ENCODE data around the gene FOXO4.

Gene FOXO4

GRCh38 chrX:71099736-71100135, 4.1 kb downstream of the FOXO4 start:
- no peak for DNase-seq

DNA sequence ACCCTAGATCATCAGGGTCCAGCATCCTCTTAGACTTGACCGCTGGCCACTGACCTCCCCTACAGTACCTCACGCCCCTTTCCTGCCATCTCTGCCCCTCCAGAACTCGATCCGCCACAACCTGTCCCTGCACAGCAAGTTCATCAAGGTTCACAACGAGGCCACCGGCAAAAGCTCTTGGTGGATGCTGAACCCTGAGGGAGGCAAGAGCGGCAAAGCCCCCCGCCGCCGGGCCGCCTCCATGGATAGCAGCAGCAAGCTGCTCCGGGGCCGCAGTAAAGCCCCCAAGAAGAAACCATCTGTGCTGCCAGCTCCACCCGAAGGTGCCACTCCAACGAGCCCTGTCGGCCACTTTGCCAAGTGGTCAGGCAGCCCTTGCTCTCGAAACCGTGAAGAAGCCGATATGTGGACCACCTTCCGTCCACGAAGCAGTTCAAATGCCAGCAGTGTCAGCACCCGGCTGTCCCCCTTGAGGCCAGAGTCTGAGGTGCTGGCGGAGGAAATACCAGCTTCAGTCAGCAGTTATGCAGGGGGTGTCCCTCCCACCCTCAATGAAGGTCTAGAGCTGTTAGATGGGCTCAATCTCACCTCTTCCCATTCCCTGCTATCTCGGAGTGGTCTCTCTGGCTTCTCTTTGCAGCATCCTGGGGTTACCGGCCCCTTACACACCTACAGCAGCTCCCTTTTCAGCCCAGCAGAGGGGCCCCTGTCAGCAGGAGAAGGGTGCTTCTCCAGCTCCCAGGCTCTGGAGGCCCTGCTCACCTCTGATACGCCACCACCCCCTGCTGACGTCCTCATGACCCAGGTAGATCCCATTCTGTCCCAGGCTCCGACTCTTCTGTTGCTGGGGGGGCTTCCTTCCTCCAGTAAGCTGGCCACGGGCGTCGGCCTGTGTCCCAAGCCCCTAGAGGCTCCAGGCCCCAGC, 5.2 kb downstream of the FOXO4 start:
- DNase-seq: peak; percentile 51

DNA sequence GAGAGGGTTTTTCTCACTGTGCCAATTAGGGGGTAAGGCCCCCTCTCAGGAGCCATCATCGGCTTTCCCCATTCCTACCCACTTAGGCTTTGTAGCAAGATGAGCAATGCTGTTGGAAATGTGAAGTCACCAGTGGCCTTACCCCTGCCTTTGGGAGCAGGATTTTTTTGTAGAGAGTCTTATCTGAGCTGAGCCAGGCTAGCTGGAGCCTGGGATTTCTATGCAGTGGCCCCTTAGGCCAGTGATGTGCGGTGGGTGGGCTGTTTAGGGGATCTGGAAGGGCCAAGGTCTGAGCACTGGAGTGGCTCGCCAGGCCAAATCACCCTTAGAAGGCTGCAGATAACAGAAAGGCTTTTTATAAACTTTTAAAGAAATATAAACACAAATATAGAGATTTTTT, 6.6 kb downstream of the FOXO4 start:
- no peak for DNase-seq

DNA sequence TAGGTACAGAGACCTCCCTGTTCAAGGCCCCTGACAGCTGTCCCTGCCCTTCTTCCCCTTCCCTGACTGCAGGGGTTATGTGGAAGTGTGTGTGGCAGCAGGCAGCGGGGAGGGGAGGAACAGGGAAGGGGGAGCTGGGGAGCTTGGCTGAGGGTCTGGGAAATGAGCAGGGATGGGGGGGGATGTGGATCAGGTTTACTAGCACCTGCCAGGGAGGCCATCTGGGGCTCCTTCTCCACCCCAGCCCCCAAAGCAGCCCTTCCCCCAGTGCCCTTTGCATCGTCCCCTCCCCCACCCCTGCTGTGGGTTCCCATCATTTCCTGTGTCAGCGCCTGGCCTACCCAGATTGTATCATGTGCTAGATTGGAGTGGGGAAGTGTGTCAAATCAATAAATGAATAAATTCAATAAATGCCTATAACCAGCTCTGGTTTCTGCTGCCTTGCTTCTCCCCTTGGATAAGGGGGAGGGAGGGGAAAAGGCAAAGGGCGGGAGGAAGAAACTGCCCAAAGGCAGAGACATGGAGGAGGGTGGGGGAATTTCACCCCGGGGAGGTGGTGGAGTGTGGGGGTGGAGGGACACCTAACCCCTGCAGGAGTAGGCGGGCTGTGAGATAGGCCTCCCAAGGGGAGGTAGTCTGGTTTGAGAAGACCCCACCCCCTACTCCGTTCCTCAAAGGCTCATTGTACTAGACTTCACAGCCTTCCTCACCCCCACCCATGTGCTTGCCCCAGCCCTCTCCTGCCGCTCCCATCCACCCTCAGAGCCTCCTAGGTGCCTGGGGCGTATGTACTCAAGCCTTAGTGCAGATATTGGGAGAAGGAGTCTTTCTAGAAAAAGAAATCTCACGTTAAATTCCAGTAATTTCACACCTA, 7.7 kb downstream of the FOXO4 start:
- DNase-seq: peak; percentile 87

DNA sequence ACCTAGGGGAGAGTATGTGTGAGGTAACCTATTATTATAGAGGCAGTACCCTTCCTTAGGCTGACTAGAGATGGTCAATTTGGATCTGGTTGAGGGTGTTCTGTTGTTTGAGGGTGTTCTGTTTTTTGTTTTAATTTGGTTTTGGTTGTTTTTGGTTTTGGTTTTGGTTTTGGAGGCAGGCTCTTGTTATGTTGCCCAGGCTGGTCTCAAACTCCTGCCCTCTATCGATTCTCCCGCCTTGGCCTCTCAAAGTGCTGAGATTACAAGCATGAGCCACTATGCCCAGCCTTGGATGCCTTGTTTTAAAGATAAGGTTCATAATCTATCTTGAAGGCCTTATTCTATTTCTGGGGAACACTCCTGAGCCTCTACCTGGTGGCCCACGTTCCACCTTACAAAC, 10.0 kb downstream of the FOXO4 start:
- no peak for DNase-seq

- no peak for DNase-seq
Measured at GRCh38 chrX:71106427-71106826, 10.8 kb downstream of the FOXO4 start, which contains the start of gene CXorf65. Gene CXorf65 (minus strand): TSS chrX:71106740. CDS start chrX:71106556, 184 bp downstream.

DNA sequence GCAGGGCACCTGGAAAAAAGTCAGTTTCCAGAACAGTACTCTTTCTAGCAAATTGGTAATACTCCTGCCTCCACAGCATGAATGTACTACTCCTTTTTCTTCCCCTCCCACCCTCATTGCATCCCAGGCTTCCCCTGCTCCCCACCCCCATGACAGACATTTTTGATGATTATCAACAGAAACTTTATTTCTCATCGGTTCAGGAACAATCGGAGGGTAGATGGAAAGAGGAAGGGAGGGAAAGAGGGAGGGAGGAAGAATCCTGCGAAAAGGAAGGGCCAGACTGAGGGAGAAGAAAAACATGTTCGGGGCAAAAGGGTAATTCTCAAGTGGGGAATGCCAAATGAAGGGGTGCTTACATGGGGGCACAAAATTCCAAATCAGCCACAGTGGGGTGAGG, 11.6 kb downstream of the FOXO4 start:
- DNase-seq: no peak

- peak; percentile 60 for DNase-seq
Measured at GRCh38 chrX:71107762-71108360, 12.2 kb downstream of the FOXO4 start.

GRCh38 chrX:71109051-71109450, 13.4 kb downstream of the FOXO4 start:
- no peak for DNase-seq

GRCh38 chrX:71111141-71111843, 15.6 kb downstream of the FOXO4 start, which contains the start of gene IL2RG:
Gene IL2RG (minus strand): TSS chrX:71111577. CDS start chrX:71111539, 38 bp downstream.
- DNase-seq: no peak

- no peak for DNase-seq
Measured at GRCh38 chrX:71111921-71112431, 16.3 kb downstream of the FOXO4 start.

DNA sequence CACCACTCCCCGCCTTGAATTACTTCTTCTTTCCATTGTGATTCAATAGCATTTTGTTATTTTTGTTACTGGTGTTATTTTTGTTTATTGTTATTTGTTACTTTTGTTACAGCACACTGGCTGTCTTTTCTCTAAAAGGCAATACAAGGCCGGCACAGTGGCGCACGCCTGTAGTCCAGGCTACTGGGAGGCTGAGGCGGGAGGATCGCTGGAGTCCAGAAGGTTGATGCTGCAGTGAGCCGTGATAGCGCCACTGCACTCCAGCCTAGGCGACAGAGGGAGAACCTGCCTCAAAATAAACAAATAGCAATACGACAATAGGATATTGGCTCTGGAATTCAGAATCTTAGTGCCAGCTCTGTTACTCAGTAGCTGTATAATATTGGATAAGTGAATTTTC, 21.7 kb downstream of the FOXO4 start:
- no peak for DNase-seq

DNA sequence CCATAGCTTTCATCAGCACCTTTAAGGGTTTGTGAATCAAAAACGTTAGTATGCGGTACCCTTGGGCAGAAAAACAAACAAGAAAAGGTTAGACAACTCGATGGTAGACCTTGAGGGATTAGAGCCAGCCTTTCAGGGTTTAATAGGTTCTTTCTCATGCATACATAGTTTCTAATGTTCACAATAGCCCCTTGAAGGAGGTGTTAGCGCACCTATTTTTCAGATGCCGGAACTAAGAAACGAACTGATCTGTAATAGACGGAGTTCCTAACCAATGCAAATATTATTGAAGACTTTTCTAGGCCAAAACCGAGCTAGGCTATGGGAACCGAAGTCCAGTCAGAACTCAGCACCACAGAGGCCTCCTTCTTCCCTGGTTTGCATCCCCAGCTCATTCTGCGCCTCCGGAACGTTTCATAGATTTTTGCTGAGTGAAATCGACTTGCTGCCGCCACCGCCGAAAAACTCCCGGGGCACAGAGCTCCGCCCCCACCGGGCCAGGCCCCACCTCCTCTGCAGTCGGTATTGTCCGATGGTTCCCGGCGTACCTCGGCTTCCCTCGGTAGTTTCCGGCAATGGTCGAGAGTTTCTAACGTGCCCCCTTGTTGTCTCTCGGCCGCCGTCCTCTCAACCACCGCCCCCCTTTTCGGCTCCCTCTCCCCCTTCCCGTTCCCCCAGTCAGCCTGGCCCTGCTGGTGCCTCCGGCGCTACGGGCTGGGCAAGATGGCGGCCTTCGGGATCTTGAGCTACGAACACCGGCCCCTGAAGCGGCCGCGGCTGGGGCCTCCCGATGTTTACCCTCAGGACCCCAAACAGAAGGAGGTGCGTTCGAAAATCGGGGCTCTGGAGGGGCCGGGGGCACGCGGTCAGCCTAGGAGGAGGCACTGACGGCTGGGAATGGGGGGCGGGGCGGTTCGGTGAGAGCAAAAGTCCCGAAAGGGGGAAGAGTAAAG, 22.7 kb downstream of the FOXO4 start, which contains the start of gene MED12:
Gene MED12 (plus strand): TSS at position 565 of the 953 bp plus-strand sequence. CDS start 159 bp downstream, at position 724.
- peak; percentile 87 for DNase-seq

DNA sequence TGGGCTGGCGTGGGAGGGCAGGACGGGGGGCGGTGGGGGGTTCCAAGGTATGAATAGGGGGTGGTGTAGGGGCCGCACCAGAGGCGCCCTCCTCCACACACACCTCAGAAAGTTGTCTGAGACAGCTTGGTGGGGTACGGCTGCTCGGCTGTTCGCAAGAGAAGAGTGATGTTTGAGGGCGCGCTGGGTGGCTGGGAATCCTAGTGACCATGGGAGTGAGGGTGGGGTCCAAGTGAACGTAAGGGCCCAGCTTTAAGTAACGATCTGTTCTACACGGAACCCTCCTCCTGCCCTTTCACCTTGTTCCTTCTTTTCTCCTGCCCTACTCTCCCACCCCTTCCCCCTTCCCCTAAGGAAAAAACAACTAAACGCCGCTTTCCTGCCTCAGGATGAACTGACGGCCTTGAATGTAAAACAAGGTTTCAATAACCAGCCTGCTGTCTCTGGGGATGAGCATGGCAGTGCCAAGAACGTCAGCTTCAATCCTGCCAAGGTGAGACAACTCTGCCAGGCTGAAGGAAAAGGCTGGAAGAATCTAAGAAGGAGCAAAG, 23.4 kb downstream of the FOXO4 start:
- DNase-seq: no peak

DNA sequence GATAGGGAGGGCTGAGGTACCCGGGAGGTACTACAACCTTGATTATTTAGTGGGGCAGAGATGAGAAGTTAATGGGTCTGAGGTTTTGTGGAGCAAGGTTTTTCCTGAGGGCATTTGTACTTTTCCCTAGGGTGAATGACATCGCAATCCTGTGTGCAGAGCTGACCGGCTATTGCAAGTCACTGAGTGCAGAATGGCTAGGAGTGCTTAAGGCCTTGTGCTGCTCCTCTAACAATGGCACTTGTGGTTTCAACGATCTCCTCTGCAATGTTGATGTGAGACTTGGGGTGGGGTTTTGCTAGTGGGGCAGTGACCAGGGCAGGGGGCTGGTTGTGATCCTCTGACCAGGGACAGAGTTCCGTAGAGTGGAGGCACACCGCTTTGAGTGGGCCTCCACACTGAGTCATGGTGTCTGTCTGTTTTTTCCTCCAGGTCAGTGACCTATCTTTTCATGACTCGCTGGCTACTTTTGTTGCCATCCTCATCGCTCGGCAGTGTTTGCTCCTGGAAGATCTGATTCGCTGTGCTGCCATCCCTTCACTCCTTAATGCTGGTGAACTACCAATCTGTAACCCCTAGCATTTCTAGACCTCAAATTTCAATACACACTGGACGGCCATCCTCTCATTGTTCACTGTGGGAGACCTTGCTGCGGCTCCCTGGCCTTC, 32.6 kb downstream of the FOXO4 start:
- peak; percentile 63 for DNase-seq

GRCh38 chrX:71128915-71129765, 33.5 kb downstream of the FOXO4 start:
- peak; percentile 80 for DNase-seq

- DNase-seq: no peak
Measured at GRCh38 chrX:71131510-71131909, 35.9 kb downstream of the FOXO4 start.

DNA sequence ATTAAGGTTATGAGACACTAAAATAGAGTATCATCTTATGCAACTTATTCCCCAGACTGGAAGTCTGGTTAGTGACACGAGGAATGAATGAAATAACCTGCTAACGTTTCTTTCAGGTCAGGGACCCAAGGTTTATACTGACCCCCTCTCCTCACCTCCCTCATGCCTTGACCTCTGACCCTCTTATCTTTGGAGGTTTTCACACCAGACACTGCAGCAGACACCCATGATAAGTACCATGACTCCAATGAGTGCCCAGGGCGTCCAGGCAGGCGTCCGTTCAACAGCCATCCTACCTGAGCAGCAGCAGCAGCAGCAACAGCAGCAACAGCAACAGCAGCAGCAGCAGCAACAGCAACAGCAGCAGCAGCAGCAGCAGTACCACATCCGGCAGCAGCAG, 44.8 kb downstream of the FOXO4 start:
- DNase-seq: no peak

DNA sequence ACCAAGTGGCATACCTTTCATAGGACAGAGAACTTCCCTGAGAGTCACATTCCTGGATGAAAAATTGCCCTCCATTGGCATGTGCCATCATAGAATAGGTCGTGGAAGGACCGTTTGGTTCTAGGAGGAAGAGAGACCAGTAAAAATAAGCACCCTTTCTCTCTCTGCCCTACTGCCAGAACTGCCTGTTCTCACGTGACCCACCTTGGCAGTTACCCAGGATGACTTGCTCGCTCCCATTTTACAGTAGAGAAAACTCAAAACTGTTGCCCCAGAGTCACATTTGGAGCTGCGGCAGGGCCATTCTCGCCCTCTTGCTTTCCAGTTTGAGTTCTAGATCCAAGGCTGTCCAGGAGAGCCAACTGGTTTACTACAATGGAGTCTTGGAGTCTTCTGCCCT, 47.9 kb downstream of the FOXO4 start:
- no peak for DNase-seq

All from islet precursor cell (in vitro differentiated cells).